ENCODE results near the gene TMEM139. TPM values are rescaled to one million over a fixed set of nuclear protein-coding genes. Genes with fewer than 3 reads are reported as not detected.

TMEM139 gene
- polyA plus RNA-seq, 3 donors: 51.9 to 70.4 (median 64.3) TPM

- no peak for DNase-seq (ENCODE audit: low read depth in 3 of 3, low spot score in 2 of 3)
These were observed 37.0 kb downstream of the TMEM139 start for GRCh38 chr7:143321734-143322133.

DNA sequence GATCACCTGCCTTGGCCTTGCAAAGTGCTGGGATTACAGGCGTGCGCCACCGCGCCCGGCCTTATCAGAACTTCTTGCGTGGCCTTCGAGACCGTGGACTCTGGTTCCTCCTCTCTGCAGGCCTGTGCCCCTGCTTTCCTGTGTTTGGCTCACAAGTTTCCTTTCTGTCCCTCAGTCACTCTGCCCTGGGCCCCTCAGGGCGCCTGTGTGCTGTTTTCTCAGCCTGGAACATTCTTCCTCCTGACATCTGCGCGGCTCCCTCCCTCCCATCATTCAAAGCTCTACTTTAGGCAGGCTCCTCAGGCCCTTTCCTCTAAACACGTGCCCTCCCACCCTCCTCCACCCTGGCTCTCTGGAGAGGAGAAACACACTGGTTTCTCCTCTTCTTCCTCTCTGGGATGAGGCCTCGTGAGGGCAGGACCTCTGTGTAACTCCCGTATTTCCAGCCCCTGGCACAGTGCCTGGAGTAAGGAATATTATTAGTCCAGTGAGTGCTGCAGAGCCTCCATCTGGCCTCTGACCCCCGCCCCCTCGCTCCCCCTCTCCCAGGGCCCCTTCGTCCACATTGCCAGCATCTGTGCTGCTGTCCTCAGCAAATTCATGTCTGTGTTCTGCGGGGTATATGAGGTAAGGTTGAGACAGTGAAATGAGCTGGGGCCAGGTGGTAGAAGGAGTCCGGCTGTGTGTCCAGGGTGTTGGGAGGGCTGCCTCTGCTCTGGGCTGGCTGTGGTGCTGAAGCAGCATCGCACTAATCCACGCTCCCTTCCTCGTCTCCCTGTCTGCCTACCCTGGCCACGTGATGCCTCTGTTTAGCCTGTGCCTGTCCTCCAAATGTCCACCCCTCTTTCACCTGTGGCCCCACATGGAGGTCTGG is 38.2 kb downstream of the TMEM139 start:
- DNase-seq (ENCODE audit: low read depth in 3 of 3, low spot score in 2 of 3): no peak

GRCh38 chr7:143323653-143324052 is 38.9 kb downstream of the TMEM139 start:
- no peak for DNase-seq (ENCODE audit: low read depth in 3 of 3, low spot score in 2 of 3)

DNA sequence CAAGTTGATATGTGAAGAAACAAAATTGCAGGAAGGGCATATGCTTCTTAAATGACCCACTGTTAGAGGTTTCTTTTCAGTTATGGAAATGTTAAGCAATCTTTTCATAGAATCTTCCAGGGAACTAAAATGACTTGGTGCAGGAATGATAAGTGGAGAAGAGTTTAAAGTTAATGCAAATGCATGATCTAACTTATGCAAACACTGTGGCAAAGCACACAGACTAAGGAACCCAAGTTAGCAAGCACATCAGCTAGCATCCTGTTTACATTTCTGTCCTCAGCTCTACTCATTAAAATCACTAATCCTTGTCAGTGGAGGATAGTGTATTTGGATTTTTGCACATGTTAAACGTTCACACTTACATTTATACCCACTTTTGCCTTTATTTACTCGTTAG is 40.5 kb downstream of the TMEM139 start:
- DNase-seq (ENCODE audit: low read depth in 3 of 3, low spot score in 2 of 3): no peak

DNA sequence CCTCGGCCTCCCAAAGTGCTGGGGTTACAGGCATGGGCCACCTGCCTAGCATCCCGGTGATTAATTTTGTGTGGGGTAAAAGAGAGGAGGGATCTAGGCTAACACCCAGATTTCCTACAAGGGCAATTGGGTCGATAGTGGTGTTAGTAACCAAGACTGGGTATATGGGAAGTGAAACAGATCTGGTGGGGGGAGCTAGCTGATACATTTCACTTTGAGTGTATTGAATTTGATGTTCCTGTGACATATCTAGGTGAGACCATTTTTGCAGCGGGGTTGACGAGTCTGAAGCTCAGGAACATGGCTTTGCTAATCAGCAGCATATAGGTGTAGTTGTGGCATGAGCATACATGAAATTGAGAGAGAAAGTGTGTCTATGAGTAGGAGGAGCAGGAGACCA is 43.1 kb downstream of the TMEM139 start:
- no peak for DNase-seq (ENCODE audit: low read depth in 3 of 3, low spot score in 2 of 3)

GRCh38 chr7:143329471-143330170 is 44.9 kb downstream of the TMEM139 start:
- no peak for DNase-seq (ENCODE audit: low read depth in 3 of 3, low spot score in 2 of 3)

DNA sequence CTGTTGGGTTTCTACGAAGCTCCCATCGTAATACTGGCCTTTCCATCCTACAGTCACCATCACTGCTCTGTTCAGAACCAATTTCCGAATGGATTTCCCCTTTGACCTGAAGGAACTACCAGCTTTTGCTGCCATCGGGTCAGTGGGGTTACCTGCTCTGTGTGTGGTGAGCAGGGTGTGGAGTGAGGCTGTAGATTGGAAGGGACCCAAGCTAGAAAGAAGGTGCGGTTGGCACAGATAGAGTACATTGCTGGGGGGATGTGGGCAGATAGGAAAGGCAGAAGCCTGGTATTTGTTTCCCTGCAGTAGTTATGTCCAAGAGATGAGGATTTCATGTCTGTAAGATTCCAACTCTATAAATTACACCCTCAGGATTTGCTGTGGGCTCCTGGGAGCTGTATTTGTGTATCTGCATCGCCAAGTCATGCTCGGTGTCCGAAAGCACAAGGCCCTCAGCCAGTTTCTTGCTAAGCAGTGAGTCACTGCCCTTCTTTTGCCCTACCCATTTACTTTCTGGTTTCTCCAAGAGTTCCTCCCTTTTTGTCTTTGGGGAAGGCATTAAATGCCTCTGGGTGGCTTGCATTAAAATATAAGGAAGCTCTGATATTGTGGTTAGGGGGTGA is 46.5 kb downstream of the TMEM139 start:
- DNase-seq (ENCODE audit: low read depth in 3 of 3, low spot score in 2 of 3): no peak

GRCh38 chr7:143334244-143334643 is 49.5 kb downstream of the TMEM139 start:
- DNase-seq (ENCODE audit: low read depth in 3 of 3, low spot score in 2 of 3): no peak

DNA sequence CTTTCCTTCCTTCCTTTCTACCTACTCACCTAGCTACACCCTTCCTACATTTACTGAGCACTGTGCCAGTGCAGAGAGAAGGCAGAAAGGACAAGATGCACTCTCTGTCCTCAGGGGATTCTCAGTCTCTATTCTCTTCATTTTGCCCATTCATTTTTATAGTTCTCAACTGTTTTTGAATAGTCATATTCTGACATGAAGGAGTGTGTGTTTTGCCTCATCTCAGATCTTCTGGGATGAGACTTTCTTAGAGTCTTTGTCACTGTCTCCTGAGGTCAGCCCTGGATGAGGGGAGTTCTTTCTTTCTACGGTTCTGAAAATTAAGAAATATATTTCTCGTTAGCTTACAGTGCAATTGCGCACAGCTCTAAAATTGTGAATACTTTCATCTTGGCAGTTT is 52.5 kb downstream of the TMEM139 start:
- DNase-seq (ENCODE audit: low read depth in 3 of 3, low spot score in 2 of 3): no peak

Other genes with a start within 250 kb of the TMEM139 start
- gene OR6V1, start 232.6 kb upstream of the TMEM139 start, polyA plus RNA-seq (ENCODE audit: insufficient read length in 3 of 3): not detected
- gene PIP, start 152.9 kb upstream of the TMEM139 start, polyA plus RNA-seq (ENCODE audit: insufficient read length in 3 of 3): not detected
- gene TAS2R39, start 101.5 kb upstream of the TMEM139 start, polyA plus RNA-seq (ENCODE audit: insufficient read length in 3 of 3): not detected
- gene TAS2R40, start 62.9 kb upstream of the TMEM139 start, polyA plus RNA-seq (ENCODE audit: insufficient read length in 3 of 3): not detected
- gene GSTK1, start 21.5 kb upstream of the TMEM139 start, polyA plus RNA-seq (ENCODE audit: insufficient read length in 3 of 3): 100 to 1,000 TPM; 185 to 214 (median 196) TPM
- 10 to 100 TPM; 46.9 to 47.8 (median 47.4) TPM for gene CASP2, start 3.4 kb downstream of the TMEM139 start, polyA plus RNA-seq (ENCODE audit: insufficient read length in 3 of 3)
- under 1 TPM in 2 of 3 donors, not detected in 1; 0.08 to 0.10 TPM for gene CLCN1, start 31.2 kb downstream of the TMEM139 start, polyA plus RNA-seq (ENCODE audit: insufficient read length in 3 of 3)
- gene FAM131B, start 77.8 kb downstream of the TMEM139 start, polyA plus RNA-seq (ENCODE audit: insufficient read length in 3 of 3): 1 to 10 TPM; 1.5 to 2.6 (median 2.6) TPM
- 10 to 100 TPM; 57.8 to 66.2 (median 60.1) TPM for gene ZYX, start 96.4 kb downstream of the TMEM139 start, polyA plus RNA-seq (ENCODE audit: insufficient read length in 3 of 3)
- 10 to 100 TPM; 15.7 to 19.1 (median 17.0) TPM for gene EPHA1, start 123.9 kb downstream of the TMEM139 start, polyA plus RNA-seq (ENCODE audit: insufficient read length in 3 of 3)
- not detected for gene TAS2R60, start 158.5 kb downstream of the TMEM139 start, polyA plus RNA-seq (ENCODE audit: insufficient read length in 3 of 3)
- not detected for gene TAS2R41, start 192.9 kb downstream of the TMEM139 start, polyA plus RNA-seq (ENCODE audit: insufficient read length in 3 of 3)